Stimulated activated CD8-positive, alpha-beta memory T cell treated with anti-CD3 and anti-CD28 coated beads, Interleukin-4, amount 100 ng/mL, for 1 hour (primary cell): ENCODE measurements around the gene TMEM163.
"Not testable (repeated sequence)": the region's sequence is repeated elsewhere in the genome, so short reads cannot be mapped to it uniquely, and the experiment has no call there.

Source experiments
- DNase-seq, 2 donors: peaks; one replicate each; pipeline ENCODE4 v3.0.0-alpha.2; 2020; ENCODE audit warnings: low read depth in 2 of 2, low spot score in 1 of 2

Gene TMEM163

DNA sequence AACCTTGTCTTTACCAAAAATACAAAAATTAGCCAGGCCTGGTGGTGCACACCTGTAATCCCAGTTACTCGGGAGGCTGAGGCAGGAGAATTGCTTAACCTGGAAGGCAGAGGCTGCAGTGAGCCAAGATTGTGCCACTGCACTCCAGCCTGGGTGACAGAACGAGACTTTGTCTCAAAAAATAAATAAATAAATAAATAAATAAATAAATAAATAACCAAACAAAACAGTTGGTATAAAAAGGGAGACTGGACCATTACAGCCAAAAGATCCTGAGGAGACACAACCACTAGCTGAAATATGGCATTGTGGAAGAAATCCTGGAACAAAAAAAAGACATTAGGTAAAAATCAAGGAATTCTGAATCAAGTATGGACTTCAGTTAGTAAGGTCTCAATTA is 4.9 kb upstream of the TMEM163 start:
- not testable (repeated sequence) for DNase-seq

- no peak for DNase-seq
Observed at GRCh38 chr2:134722728-134723127, 3.9 kb upstream of the TMEM163 start.

DNA sequence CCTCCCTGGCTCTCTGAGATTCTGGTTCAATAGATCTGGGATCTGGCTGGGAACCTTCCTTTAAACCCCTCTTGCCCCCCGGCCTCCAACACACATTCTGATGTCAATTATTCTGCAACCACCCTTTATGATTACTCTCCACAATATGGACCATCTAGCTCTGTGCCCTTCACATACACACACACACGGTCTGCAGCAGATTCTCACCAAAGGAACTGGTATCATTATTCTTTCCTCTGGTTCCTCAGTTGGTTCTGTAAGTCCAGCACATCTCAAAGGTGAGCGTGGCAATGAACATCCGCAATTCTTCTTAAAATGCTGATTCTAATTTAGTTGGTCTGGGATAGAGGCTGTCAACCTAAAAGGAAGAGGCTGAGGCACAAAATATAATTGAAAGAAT is 2.8 kb upstream of the TMEM163 start:
- no peak for DNase-seq

GRCh38 chr2:134718023-134718816 is 580 bp downstream of the TMEM163 start:
- DNase-seq = no peak

DNA sequence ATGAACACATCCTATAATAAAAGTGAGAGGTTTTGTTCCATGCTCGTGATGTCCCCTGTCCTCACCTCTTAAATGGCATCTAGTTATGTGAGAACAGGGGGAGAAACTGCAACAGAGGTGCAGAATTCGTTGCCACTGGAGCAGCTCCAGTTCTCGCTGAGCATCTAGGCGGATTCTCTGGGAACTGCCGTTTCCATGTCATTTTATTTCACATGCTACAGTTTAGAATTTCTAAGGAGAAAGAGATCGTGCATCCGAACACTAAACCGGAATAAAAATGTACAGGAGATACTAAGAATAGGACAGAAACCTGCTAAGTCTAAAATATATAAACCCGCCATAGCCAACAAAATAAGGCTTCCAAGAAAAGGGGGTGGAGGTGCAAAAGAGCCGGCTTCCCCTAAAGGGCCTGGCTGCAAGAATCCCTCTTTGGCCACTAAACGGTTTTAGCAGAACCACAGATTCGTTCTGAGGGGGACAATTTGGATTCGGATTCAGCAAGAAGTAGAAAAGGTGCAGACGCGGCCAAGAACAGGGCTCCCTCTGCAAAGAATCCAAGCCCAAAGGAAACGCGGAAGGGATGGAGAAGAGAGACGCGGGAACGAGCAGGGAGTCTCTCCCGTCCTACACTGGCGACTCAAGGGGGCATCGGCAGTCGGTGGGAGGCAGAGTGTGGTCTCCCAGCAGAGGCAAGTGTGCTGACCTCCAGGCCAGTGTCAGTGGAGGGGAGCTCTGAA is 1.3 kb downstream of the TMEM163 start:
- no peak for DNase-seq

DNA sequence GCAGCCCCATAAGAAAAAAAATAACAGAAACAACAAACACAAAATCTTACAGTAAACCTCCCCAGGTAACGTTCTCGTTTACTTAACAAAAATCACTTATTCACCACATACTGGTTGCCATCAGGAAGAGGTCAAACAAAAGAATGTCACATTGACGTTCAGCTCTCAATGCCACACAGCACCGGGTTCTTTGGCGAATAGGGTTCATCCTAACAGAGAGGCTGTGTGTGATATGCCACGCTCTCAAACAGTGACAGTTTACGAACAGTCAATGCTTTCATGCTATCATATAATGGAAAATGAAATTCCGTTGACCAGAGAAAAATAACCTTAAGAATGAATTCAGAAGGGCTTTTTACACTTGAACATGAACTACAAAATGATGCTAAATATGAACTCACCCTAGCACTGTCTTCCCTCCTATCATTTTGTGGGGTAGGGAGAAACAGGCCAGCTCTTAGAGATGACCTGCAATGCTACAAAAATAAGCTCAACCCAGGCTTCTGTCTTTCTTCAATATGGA is 2.0 kb downstream of the TMEM163 start:
- no peak for DNase-seq

DNA sequence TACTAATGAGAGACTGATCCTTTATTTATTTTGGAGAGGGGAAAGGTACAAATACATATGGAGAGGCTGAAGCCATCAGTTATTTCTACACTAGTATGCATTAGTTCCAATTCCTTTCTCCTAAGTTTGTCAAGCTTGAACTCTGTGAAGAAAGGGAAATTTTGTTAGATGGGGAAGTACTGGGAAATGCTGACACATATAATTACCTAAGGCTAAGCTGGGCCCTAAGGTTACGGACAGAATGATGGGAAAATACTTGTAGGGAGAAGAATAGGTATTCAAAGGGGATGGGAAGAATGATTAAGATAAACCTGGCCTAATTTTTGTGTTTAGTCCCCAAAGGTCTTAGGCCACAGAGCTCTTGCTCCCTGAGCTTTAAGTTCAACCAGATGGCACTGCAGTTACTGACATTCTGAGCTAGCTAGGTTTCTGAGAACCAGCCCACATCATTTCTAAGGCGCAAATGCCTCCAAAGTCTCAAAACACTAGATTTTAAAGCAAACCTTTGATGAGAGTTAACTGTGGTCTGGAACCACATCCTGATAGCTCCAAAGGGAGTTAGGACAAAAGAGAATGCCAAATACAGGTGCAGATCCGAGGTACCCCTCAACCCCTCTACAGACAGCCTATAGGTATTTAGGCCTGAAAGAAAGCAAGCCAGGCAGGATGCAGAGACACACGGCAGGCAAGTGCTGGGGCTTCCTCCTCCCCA is 2.7 kb downstream of the TMEM163 start:
- DNase-seq = no peak

GRCh38 chr2:134714228-134714627 is 4.6 kb downstream of the TMEM163 start:
- DNase-seq = no peak

GRCh38 chr2:134713606-134714005 is 5.2 kb downstream of the TMEM163 start:
- no peak for DNase-seq

DNA sequence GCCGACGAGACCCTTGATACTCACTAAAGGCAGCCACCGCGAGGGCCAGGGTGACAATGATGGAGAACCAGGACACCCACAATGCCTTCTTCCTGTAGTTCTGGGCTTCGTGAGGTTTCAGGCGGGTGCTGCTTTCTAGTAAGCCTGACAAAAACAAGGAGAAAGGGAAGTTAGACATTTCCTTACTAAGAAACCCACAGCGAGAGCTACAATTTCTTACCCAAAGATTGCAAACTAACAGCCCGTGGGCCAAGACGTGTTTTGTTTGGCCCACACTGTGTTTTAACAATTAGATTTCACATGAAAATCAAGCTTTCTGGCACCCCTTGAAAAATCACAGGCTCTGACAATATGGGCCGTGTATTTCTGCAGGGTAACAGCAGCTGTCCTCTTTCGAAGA is 5.6 kb downstream of the TMEM163 start:
- no peak for DNase-seq

DNA sequence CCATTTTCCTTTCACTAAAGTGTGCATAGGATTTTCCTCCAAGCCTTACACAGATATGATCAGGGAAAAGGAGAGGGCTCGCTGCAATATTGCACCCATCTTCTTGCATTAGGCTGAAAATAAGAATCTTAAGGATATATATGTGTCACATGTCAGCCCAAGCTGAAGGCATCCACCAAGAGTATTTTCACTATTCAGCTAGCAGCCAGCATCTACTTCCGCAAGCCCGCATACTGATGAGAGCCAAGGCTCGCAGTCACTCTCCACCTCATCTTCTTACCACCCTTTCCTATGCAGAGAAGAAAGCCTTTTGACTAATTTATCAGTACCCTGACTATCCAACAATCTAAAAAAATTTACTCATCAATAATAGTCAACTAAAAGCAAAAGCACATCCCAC is 6.1 kb downstream of the TMEM163 start:
- DNase-seq = no peak

DNA sequence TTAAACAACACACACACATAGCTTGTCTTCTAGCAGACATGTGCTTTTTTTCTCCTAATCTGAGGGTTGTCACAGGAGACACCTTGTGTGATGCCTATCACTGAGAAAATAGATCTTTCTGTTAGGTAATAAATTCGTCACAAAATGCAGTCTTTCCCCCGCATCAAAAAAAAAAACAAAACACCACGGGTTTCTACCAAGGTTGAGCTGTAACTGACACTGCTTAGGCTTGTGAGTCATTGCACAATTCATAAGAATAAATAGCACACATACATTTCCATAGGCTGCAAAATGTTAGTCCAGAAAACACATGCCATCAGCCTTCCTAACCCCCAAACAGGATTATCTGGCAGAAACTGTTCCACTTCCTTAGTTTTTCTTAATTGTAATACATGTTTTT is 6.5 kb downstream of the TMEM163 start:
- DNase-seq = no peak

GRCh38 chr2:134711692-134712091 is 7.1 kb downstream of the TMEM163 start:
- no peak for DNase-seq

DNA sequence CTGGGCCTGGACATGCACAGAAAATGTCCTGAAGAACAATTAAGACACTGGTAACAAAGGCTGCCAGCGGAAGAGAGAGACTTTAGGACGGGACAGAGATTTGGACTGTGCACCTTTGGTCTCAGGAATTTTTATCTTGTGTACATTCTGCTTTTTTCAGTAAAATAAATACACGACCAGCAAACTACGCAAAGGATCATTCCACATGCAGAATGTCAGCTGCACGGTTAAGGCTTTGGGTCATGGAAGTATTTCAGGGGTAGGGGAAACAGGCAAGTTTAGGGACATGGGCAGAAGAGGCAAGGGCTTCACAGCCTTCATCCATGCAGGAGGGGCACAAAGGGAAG is 11.5 kb downstream of the TMEM163 start:
- no peak for DNase-seq

DNA sequence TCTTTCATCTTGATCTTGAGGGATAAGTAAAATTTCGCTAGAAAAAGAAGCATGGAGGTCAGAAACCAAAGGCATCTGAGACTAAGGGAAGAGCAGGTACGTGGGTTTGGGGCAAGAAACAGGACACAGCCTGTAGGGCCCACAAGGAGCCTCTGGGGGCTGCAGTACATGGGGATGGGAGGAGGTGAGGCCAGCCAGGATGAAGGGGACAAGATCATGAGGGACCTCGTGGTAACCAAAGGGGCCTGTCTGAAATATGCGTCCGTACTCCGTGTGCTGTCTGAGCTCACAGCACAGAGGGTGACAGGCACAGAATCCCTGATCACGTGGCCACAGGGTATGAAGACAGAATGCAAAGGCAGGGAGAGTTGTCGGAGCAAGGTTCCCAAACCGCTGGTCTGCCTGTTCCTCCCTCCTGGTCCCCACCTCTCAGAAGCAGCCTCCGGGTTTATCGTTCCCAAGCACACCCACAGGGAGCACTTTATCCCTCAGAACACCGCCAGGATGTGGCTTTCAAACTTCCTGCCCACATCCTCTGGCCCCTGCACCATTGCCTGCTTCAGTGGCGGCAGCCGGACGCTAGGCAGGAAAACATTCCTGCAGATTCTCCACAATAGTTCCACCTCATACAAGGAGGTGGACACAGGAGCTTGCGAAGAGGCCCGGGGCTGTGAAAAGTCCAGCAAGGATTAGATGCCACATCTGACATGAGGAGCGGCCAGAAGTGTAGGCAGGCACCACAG is 12.0 kb downstream of the TMEM163 start:
- DNase-seq = no peak

- no peak for DNase-seq
Observed at GRCh38 chr2:134705861-134706586, 12.8 kb downstream of the TMEM163 start.

DNA sequence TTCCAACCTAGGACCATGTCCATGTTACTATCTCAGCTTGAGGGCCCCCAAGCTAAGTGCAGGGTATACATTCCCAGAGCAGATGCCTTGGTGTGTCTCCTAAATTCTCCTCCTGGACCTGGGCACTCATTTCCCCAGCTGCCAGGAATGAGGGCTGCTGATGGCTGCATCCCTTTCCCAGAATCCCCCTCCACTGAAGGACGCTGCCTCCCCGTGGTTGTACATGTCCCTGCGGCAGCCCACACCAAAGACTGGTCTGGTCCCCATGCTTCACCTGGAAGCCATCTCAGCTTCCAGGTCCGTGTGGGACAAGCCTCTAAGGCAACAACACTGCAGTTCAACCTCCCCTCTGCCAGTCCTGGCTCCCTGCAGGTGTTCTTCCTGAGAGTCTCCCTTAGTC is 14.6 kb downstream of the TMEM163 start:
- DNase-seq = no peak

DNA sequence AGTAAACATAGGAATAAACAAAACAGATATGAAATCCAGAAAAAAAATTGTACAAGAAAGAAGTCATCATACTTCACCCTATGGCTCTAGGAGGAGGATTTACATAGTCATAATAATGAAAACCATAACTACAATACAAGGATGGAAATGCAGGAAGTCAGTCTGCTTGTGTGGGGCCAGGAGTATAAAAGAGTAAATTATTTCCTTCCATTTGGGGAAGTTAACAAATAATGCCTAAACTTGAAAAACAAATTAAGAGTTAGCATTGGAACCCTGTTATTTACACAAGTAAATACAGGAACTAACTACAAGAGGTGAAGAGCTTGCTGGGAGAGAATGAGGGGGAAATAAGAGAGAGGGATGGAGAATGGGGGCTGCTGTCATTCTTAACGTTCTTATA is 15.4 kb downstream of the TMEM163 start:
- no peak for DNase-seq

DNA sequence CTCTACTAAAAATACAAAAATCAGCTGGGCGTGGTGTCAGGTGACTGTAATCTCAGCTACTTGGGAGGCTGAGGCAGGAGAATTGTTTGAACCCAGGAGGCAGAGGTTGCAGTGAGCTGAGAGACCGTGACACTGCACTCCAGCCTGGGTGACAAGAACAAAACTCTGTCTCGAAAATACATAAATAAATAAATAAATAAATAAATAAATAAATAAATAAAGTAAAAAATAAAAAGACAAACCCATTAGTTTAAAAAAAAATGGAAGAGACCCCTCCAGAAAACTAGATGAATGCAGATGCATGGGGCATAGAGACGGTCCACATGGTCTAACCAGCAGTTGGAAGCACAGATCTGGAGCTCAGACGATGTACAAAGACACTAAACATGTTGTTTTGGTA is 18.1 kb downstream of the TMEM163 start:
- no peak for DNase-seq

DNA sequence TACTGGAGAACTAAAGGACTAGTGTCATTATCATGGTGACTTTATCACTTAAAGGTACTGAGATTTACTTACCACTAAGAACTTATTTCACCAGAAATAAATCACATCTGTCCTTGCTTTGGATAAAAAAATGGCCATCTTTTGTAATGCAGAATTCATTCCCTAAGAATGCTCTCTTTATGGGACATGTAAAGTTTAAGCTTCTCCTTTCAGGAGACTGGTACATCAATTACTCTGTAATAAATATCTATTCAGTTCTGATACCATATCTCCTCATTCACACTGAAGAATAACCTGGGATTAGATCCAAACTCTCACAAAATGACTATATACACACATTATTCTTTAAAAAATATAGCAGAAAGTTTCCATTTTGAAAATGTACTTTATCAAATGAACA is 24.4 kb downstream of the TMEM163 start:
- no peak for DNase-seq
